WTC11 (cell line): ENCODE results near the gene STRA8. TPM values are rescaled to one million over a fixed set of nuclear protein-coding genes. Genes with fewer than 3 reads are reported as not detected.

ENCODE experiments used
- ATAC-seq: fragments of 200-7000 bp; cut with Tn5 transposase; 2 replicates; pipeline ENCODE4 v1.10.0; 2021; ENCODE audit warnings: mild to moderate bottlenecking, moderate library complexity
- CTCF ChIA-PET: fragments of 300-600 bp; sonication (Branson Sonifier 250); formaldehyde crosslinking; loops from one replicate; lab custom pipeline; 2021; ENCODE audit warnings: antibody characterized with exemption; lab: Charles Lee
- POLR2A ChIA-PET: fragments of 350-600 bp; sonication (Branson Sonifier 250); formaldehyde crosslinking; loops from one replicate; lab custom pipeline; 2021; ENCODE audit warnings: antibody characterized with exemption; lab: Charles Lee
- DNase-seq: peaks from one replicate; pipeline ENCODE4 v3.0.0; 2021; ENCODE audit warnings: low spot score
- H3K27ac Mint-ChIP-seq: 2 replicates; pipeline ENCODE4 v1.8.0; 2021; ENCODE audit warnings: mixed read lengths
- H3K27me3 Mint-ChIP-seq: 2 replicates; pipeline ENCODE4 v1.8.0; 2021; ENCODE audit warnings: low read depth, mild to moderate bottlenecking, moderate library complexity, mixed read lengths
- H3K36me3 Mint-ChIP-seq: 2 replicates; pipeline ENCODE4 v1.8.0; 2021; ENCODE audit warnings: mixed read lengths
- H3K4me1 Mint-ChIP-seq: 2 replicates; pipeline ENCODE4 v1.8.0; 2022; ENCODE audit warnings: mixed read lengths
- H3K4me3 Mint-ChIP-seq: 2 replicates; pipeline ENCODE4 v1.8.0; 2021; ENCODE audit warnings: mild to moderate bottlenecking, moderate library complexity, mixed read lengths
- H3K9me3 Mint-ChIP-seq: 2 replicates; pipeline ENCODE4 v1.8.0; 2021; ENCODE audit warnings: mixed read lengths
- ATF6 ChIP-seq: sonication (generic); formaldehyde crosslinking; IDR thresholded peaks from 2 replicates; pipeline ENCODE4 v1.8.1; 2023; ENCODE audit warnings: mild to moderate bottlenecking, missing genetic modification reagents
- ELF4 ChIP-seq: sonication (generic); formaldehyde crosslinking; IDR thresholded peaks from 2 replicates; pipeline ENCODE4 v1.8.1; 2022; ENCODE audit warnings: low read depth, mild to moderate bottlenecking, moderate library complexity, missing genetic modification reagents
- ERG ChIP-seq: fragments of 250-450 bp; sonication (Bioruptor Pico); IDR thresholded peaks from 2 replicates; pipeline ENCODE4 v1.8.0; 2021; ENCODE audit warnings: mild to moderate bottlenecking
- FOXJ3 ChIP-seq: sonication (generic); formaldehyde crosslinking; IDR thresholded peaks from 2 replicates; pipeline ENCODE4 v1.9.0; 2021; ENCODE audit warnings: missing genetic modification reagents, mild to moderate bottlenecking, borderline replicate concordance
- GRHL2 ChIP-seq: fragments of 250-450 bp; sonication (Bioruptor Pico); IDR thresholded peaks from 2 replicates; pipeline ENCODE4 v1.8.0; 2022; ENCODE audit warnings: mild to moderate bottlenecking, moderate library complexity; ENCODE audit not compliant: insufficient replicate concordance, severe bottlenecking
- HMGA2 ChIP-seq: fragments of 250-450 bp; sonication (Bioruptor Pico); IDR thresholded peaks from 2 replicates; pipeline ENCODE4 v1.4.0; 2021; ENCODE audit warnings: mild to moderate bottlenecking, moderate library complexity
- JUN ChIP-seq: sonication (generic); formaldehyde crosslinking; IDR thresholded peaks from 2 replicates; pipeline ENCODE4 v1.8.0; 2023; ENCODE audit warnings: mild to moderate bottlenecking, missing genetic modification reagents
- NR1H2 ChIP-seq: sonication (generic); formaldehyde crosslinking; IDR thresholded peaks from 2 replicates; pipeline ENCODE4 v1.9.0; 2021; ENCODE audit warnings: mild to moderate bottlenecking, moderate library complexity, missing genetic modification reagents
- SMAD3 ChIP-seq: sonication (generic); formaldehyde crosslinking; IDR thresholded peaks from 2 replicates; pipeline ENCODE4 v1.8.0; 2022; ENCODE audit warnings: missing genetic modification reagents, mild to moderate bottlenecking, borderline replicate concordance
- TEAD1 ChIP-seq: sonication (generic); formaldehyde crosslinking; IDR thresholded peaks from 2 replicates; pipeline ENCODE4 v1.8.0; 2022; ENCODE audit warnings: mild to moderate bottlenecking, missing genetic modification reagents
- USF1 ChIP-seq: sonication (generic); formaldehyde crosslinking; IDR thresholded peaks from 2 replicates; pipeline ENCODE4 v1.8.0; 2022; ENCODE audit warnings: mild to moderate bottlenecking, missing genetic modification reagents
- ZMAT4 ChIP-seq: fragments of 250-450 bp; sonication (Bioruptor Pico); IDR thresholded peaks from 2 replicates; pipeline ENCODE4 v1.9.0; 2021; ENCODE audit warnings: mild to moderate bottlenecking
- ZNF121 ChIP-seq: sonication (generic); formaldehyde crosslinking; IDR thresholded peaks from 2 replicates; pipeline ENCODE4 v1.8.0; 2023; ENCODE audit warnings: missing genetic modification reagents
- ZNF138 ChIP-seq: sonication (generic); formaldehyde crosslinking; conservative IDR thresholded peaks from 2 replicates; pipeline ENCODE4 v1.8.1; 2022; ENCODE audit warnings: mild to moderate bottlenecking, moderate library complexity, missing genetic modification reagents
- ZNF423 ChIP-seq: fragments of 250-450 bp; sonication (Bioruptor Pico); IDR thresholded peaks from 2 replicates; pipeline ENCODE4 v2.1.2; 2022; ENCODE audit warnings: mild to moderate bottlenecking, moderate library complexity
- ZNF671 ChIP-seq: fragments of 250-450 bp; sonication (Bioruptor Pico); IDR thresholded peaks from 2 replicates; pipeline ENCODE4 v1.8.0; 2021; ENCODE audit warnings: mild to moderate bottlenecking
- total RNA-seq: library from RNA; stranded (reverse); gene quantifications from 3 replicates; pipeline ENCODE4 v1.2.3, GENCODE V29; 2021
- TF ChIP-seq, protein P1 (sequence below): sonication (generic); formaldehyde crosslinking; IDR thresholded peaks from 2 replicates; pipeline ENCODE4 v1.8.1; 2022; ENCODE audit warnings: mild to moderate bottlenecking, missing genetic modification reagents, moderate library complexity, borderline replicate concordance
- TF ChIP-seq, protein P2 (sequence below): sonication (generic); formaldehyde crosslinking; conservative IDR thresholded peaks from 2 replicates; pipeline ENCODE4 v1.8.1; 2022; ENCODE audit warnings: mild to moderate bottlenecking, missing genetic modification reagents
- TF ChIP-seq, protein P3 (sequence below): sonication (generic); formaldehyde crosslinking; IDR thresholded peaks from 2 replicates; pipeline ENCODE4 v1.8.1; 2023; ENCODE audit warnings: mild to moderate bottlenecking, missing genetic modification reagents

STRA8 gene
- total RNA-seq, 1 experiment from 2014 or later, result not detected

GRCh38 chr7:135269921-135270320 lies 36.3 kb downstream of the STRA8 start (continued):
- TF ChIP-seq, protein P1, sequence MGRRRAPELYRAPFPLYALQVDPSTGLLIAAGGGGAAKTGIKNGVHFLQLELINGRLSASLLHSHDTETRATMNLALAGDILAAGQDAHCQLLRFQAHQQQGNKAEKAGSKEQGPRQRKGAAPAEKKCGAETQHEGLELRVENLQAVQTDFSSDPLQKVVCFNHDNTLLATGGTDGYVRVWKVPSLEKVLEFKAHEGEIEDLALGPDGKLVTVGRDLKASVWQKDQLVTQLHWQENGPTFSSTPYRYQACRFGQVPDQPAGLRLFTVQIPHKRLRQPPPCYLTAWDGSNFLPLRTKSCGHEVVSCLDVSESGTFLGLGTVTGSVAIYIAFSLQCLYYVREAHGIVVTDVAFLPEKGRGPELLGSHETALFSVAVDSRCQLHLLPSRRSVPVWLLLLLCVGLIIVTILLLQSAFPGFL (CRISPR knock-in tag), result no peak
- TF ChIP-seq, protein P2, sequence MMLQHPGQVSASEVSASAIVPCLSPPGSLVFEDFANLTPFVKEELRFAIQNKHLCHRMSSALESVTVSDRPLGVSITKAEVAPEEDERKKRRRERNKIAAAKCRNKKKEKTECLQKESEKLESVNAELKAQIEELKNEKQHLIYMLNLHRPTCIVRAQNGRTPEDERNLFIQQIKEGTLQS (CRISPR knock-in tag), result no peak
- TF ChIP-seq ZMAT4 (CRISPR knock-in tag) (no peak), ERG (CRISPR knock-in tag) (no peak)
- TF ChIP-seq, all 79 proteins: peak for 0

GRCh38 chr7:135270577-135271254 lies 37.1 kb downstream of the STRA8 start:
- Mint-ChIP-seq H3K4me3 (no peak overlapping the region), H3K27me3 (no peaks in the 10 kb centered on the region), H3K4me1 (no peaks in the 10 kb centered on the region), H3K9me3 (peaks cover 41% of the 10 kb centered on the region), H3K36me3 (no peaks in the 10 kb centered on the region), H3K27ac (no peak overlapping the region)
- peak; percentile 57; the same call in 1 of the 2 replicates for ATAC-seq
- TF ChIP-seq ZNF121 (no peak), ZNF671 (CRISPR knock-in tag) (no peak), ZNF138 (CRISPR knock-in tag) (no peak), TEAD1 (CRISPR knock-in tag) (no peak)
- POLR2A ChIA-PET, result no interaction called here
- CTCF ChIA-PET, result interaction anchor here (1.0 kb wide), 1 partner anchor 65 kb away, joined by 6 read pairs; no protein-coding TSS in a partner anchor
- DNase-seq, result no peak

DNA sequence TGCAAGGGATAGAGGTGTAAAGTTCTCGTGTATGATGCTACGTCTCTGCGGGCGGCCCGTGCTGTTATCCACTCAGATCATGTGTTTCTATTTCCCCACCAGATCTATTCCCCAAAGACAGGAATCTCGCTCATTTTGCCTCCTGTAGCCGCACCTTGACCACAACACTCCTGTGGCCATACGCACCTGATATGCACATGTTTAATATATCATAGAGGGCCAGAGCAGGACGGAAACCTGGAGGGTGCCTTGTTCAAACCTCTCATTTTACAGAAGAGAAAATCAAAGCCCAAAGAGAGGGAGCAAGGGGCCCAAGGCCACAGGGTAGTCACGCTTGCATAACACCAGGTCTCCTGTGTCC lies 37.6 kb downstream of the STRA8 start:
- no peak overlapping the region for H3K4me3 Mint-ChIP-seq
- no peak for TF ChIP-seq ATF6 (CRISPR knock-in tag)
- no peak for TF ChIP-seq USF1 (CRISPR knock-in tag)
- TF ChIP-seq, all 79 proteins: peak for 0
- CTCF ChIA-PET, result interaction anchor here (1.0 kb wide), 1 partner anchor 65 kb away, joined by 6 read pairs; no protein-coding TSS in a partner anchor
- POLR2A ChIA-PET, result no interaction called here
- Mint-ChIP-seq H3K36me3 (no peaks in the 10 kb centered on the region), H3K4me1 (no peaks in the 10 kb centered on the region), H3K27ac (no peak overlapping the region), H3K9me3 (peaks cover 36% of the 10 kb centered on the region), H3K27me3 (no peaks in the 10 kb centered on the region)
- DNase-seq (no peak), ATAC-seq (no peak)

DNA sequence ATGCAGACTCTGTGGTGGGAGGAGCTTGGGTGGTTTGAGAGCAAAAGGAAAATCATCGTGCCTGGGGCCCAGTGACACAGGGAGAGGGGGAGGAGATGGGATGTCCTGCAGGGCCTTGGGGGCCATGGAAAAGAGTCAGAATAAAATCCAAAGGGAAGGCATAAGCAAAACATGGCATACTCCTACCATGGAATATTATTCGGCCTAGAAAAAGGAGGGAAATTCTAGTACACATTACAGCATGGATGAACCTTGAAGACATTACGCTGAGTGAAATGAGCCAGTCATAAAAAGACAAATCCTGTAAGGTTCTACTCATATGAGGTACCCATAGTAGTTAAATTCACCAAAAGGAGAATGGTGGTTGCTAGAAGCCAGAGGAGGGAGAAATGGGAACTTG lies 38.7 kb downstream of the STRA8 start:
- peaks cover 27% of the 10 kb centered on the region for H3K9me3 Mint-ChIP-seq
- no peak for ATAC-seq
- no peak overlapping the region for H3K4me3 Mint-ChIP-seq
- no peaks in the 10 kb centered on the region for H3K27me3 Mint-ChIP-seq
- H3K27ac Mint-ChIP-seq, result no peak overlapping the region
- no peak for DNase-seq
- H3K4me1 Mint-ChIP-seq, result no peaks in the 10 kb centered on the region
- POLR2A ChIA-PET, result no interaction called here
- H3K36me3 Mint-ChIP-seq, result no peaks in the 10 kb centered on the region
- CTCF ChIA-PET, result no interaction called here
- no peak for TF ChIP-seq NR1H2
- TF ChIP-seq, protein P3, sequence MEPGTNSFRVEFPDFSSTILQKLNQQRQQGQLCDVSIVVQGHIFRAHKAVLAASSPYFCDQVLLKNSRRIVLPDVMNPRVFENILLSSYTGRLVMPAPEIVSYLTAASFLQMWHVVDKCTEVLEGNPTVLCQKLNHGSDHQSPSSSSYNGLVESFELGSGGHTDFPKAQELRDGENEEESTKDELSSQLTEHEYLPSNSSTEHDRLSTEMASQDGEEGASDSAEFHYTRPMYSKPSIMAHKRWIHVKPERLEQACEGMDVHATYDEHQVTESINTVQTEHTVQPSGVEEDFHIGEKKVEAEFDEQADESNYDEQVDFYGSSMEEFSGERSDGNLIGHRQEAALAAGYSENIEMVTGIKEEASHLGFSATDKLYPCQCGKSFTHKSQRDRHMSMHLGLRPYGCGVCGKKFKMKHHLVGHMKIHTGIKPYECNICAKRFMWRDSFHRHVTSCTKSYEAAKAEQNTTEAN (CRISPR knock-in tag), result no peak
- TF ChIP-seq JUN, result no peak
- no peak for TF ChIP-seq GRHL2 (CRISPR knock-in tag)
- TF ChIP-seq ELF4, result no peak
- TF ChIP-seq FOXJ3 (CRISPR knock-in tag), result no peak
- no peak for TF ChIP-seq HMGA2 (CRISPR knock-in tag)
- TF ChIP-seq SMAD3 (CRISPR knock-in tag), result no peak
- no peak for TF ChIP-seq ZNF423 (CRISPR knock-in tag)
